HEK293 (cell line): ENCODE data around the gene ZNF25.

Experiments
- CTCF ChIP-seq: fragments of 450-650 bp; formaldehyde crosslinking; IDR thresholded peaks from 2 replicates; pipeline ENCODE4 v1.5.1; 2016; ENCODE audit warnings: missing biosample characterization, missing genetic modification characterization
- REST ChIP-seq: fragments of 450-650 bp; formaldehyde crosslinking; IDR thresholded peaks from 2 replicates; pipeline ENCODE4 v1.5.1; 2016; ENCODE audit warnings: missing biosample characterization, missing genetic modification characterization
- ZIC2 ChIP-seq: fragments of 450-650 bp; formaldehyde crosslinking; IDR thresholded peaks from 2 replicates; pipeline ENCODE4 v1.5.1; 2016; ENCODE audit warnings: missing biosample characterization, missing genetic modification characterization
- ZNF133 ChIP-seq: fragments of 450-650 bp; formaldehyde crosslinking; IDR thresholded peaks from 2 replicates; pipeline ENCODE4 v1.5.1; 2016; ENCODE audit warnings: missing biosample characterization, missing genetic modification characterization
- ZNF19 ChIP-seq: fragments of 450-650 bp; formaldehyde crosslinking; IDR thresholded peaks from 2 replicates; pipeline ENCODE4; 2016; ENCODE audit warnings: missing biosample characterization, missing genetic modification characterization, low read depth
- ZNF37A ChIP-seq: fragments of 450-650 bp; IDR thresholded peaks from 2 replicates; pipeline ENCODE4 v1.5.1; 2018; ENCODE audit warnings: missing biosample characterization, missing genetic modification characterization
- ZNF473 ChIP-seq: fragments of 450-650 bp; formaldehyde crosslinking; IDR thresholded peaks from 2 replicates; pipeline ENCODE4 v1.5.1; 2017; ENCODE audit warnings: missing biosample characterization, missing genetic modification characterization
- ZNF549 ChIP-seq: fragments of 450-650 bp; IDR thresholded peaks from 2 replicates; pipeline ENCODE4 v1.5.1; 2018; ENCODE audit warnings: missing biosample characterization, missing genetic modification characterization, mild to moderate bottlenecking, inconsistent platforms, moderate library complexity
- ZNF76 ChIP-seq: fragments of 450-650 bp; formaldehyde crosslinking; IDR thresholded peaks from 2 replicates; pipeline ENCODE4; 2016; ENCODE audit warnings: low read depth, missing biosample characterization, missing genetic modification characterization, borderline replicate concordance
- ZXDB ChIP-seq: fragments of 450-650 bp; formaldehyde crosslinking; IDR thresholded peaks from 2 replicates; pipeline ENCODE4 v1.5.1; 2016; ENCODE audit warnings: missing biosample characterization, missing genetic modification characterization

- TF ChIP-seq CTCF (tag by site-specific recombination) (no peak), ZIC2 (tag by site-specific recombination) (no peak), ZNF19 (tag by site-specific recombination) (no peak), ZNF473 (tag by site-specific recombination) (no peak), REST (tag by site-specific recombination) (no peak), ZNF37A (tag by site-specific recombination) (no peak), ZNF133 (tag by site-specific recombination) (no peak), ZNF76 (tag by site-specific recombination) (no peak), ZNF549 (tag by site-specific recombination) (no peak), ZXDB (tag by site-specific recombination) (no peak)
Measured at GRCh38 chr10:37937864-37938263, 38.6 kb downstream of the ZNF25 start.
